Measurements from ENCODE around the gene COPZ1.
A peak's percentile ranks its signal among the peaks of the same experiment; 100 is the strongest.
"Not testable (repeated sequence)": the region's sequence is repeated elsewhere in the genome, so short reads cannot be mapped to it uniquely, and the experiment has no call there.

The COPZ1 gene

GRCh38 chr12:54352891-54353874, 28.3 kb downstream of the COPZ1 start:
- Histone ChIP-seq H3K4me1 (ENCODE audit: control insufficient read depth in 2 of 2, insufficient read depth in 2 of 2, low read length in 2 of 2) (peaks cover 3 to 5% of the 10 kb centered on the region in 2 donors), H3K27me3 (ENCODE audit: control insufficient read depth in 2 of 2, insufficient read depth in 2 of 2, low read length in 2 of 2) (no peaks in the 10 kb centered on the region), H3K27ac (ENCODE audit: low read depth in 2 of 2, low read length in 2 of 2) (peak overlapping the region in 1 of 2 donors; percentile 7), H3K36me3 (ENCODE audit: control insufficient read depth in 2 of 2, insufficient read depth in 2 of 2, low read length in 2 of 2) (peaks cover 32 to 33% of the 10 kb centered on the region in 2 donors), H3K9ac (ENCODE audit: low read depth in 1 of 2, low read length in 2 of 2) (no peak overlapping the region), H3K4me3 (ENCODE audit: low read length in 2 of 2) (no peak overlapping the region), H3K9me3 (ENCODE audit: control insufficient read depth in 2 of 2, low read length in 2 of 2) (no peaks in the 10 kb centered on the region)

DNA sequence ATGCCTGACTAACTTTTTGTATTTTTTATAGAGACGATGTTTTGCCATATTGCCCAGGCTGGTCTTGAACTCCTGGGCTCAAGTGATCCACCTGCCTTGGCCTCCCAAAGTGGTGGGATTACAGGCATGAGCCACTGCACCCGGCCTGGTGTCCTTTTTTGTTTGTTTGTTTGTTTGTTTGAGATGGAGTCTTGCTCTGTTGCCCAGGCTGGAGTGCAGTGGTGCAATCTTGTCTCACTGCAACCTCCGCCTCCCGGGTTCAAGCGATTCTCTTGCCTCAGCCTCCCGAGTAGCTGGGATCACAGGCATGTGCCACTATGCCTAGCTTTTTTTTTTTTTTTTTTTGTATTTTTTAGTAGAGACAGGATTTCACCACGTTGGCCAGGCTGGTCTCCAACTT, 29.3 kb downstream of the COPZ1 start:
- H3K27ac ChIP-seq (ENCODE audit: low read depth in 2 of 2, low read length in 2 of 2): not testable (repeated sequence)
- peaks cover 26% of the 10 kb centered on the region in 2 donors for H3K36me3 ChIP-seq (ENCODE audit: control insufficient read depth in 2 of 2, insufficient read depth in 2 of 2, low read length in 2 of 2)
- peaks cover 5 to 10% of the 10 kb centered on the region in 2 donors for H3K4me1 ChIP-seq (ENCODE audit: control insufficient read depth in 2 of 2, insufficient read depth in 2 of 2, low read length in 2 of 2)

DNA sequence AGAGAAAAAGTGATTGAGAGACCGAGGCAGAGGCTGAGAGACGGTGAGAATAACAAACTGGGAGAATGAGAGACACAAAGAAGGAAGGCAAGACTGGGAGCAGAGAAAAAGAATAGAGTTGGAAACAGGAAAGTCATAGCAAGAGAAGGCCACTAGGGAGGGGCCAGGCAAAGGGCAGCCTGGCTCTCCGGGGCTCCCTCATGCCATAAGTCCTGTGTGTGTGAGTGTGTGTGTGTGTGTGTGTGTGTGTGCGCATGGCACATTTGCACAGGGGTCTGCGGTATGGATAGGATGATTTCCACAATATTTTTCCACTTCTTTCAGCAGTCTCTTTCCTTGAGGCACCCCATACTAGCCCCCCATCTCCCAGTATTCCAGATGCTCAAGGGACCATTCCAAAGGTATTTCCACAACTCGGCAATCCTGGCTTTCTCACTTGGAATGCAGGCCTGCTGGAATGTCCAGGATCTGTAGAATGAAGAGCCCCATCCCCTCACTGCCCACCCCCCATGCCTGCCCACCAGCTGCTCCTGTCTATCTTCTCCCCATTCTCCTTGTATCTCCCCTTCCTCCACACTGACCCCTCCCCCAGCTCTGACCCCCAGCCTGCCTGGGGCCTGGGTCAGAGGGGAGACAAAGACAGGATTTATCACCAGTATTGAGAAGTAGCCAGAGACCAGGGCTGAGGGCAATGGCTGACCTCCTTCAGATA, 30.3 kb downstream of the COPZ1 start:
- Histone ChIP-seq H3K27me3 (ENCODE audit: control insufficient read depth in 2 of 2, insufficient read depth in 2 of 2, low read length in 2 of 2) (no peaks in the 10 kb centered on the region), H3K9ac (ENCODE audit: low read depth in 1 of 2, low read length in 2 of 2) (no peak overlapping the region), H3K4me3 (ENCODE audit: low read length in 2 of 2) (no peak overlapping the region), H3K27ac (ENCODE audit: low read depth in 2 of 2, low read length in 2 of 2) (peak overlapping the region in 1 of 2 donors; percentile 6), H3K9me3 (ENCODE audit: control insufficient read depth in 2 of 2, low read length in 2 of 2) (no peaks in the 10 kb centered on the region), H3K36me3 (ENCODE audit: control insufficient read depth in 2 of 2, insufficient read depth in 2 of 2, low read length in 2 of 2) (peaks cover 16% of the 10 kb centered on the region in 2 donors), H3K4me1 (ENCODE audit: control insufficient read depth in 2 of 2, insufficient read depth in 2 of 2, low read length in 2 of 2) (peaks cover 8 to 10% of the 10 kb centered on the region in 2 donors)

More for the DNA sequence above, 29.3 kb downstream of the COPZ1 start:
- not testable (repeated sequence) for H3K9ac ChIP-seq (ENCODE audit: low read depth in 1 of 2, low read length in 2 of 2); H3K9me3 ChIP-seq (ENCODE audit: control insufficient read depth in 2 of 2, low read length in 2 of 2); H3K27me3 ChIP-seq (ENCODE audit: control insufficient read depth in 2 of 2, insufficient read depth in 2 of 2, low read length in 2 of 2); H3K4me3 ChIP-seq (ENCODE audit: low read length in 2 of 2)

GRCh38 chr12:54356228-54356627, 31.3 kb downstream of the COPZ1 start:
- H3K27me3 ChIP-seq (ENCODE audit: control insufficient read depth in 2 of 2, insufficient read depth in 2 of 2, low read length in 2 of 2): no peaks in the 10 kb centered on the region
- peaks cover 6 to 7% of the 10 kb centered on the region in 2 donors for H3K36me3 ChIP-seq (ENCODE audit: control insufficient read depth in 2 of 2, insufficient read depth in 2 of 2, low read length in 2 of 2)
- H3K4me3 ChIP-seq (ENCODE audit: low read length in 2 of 2): no peak overlapping the region
- H3K27ac ChIP-seq (ENCODE audit: low read depth in 2 of 2, low read length in 2 of 2): peak overlapping the region in 1 of 2 donors; percentile 6
- no peak overlapping the region for H3K9ac ChIP-seq (ENCODE audit: low read depth in 1 of 2, low read length in 2 of 2)
- H3K4me1 ChIP-seq (ENCODE audit: control insufficient read depth in 2 of 2, insufficient read depth in 2 of 2, low read length in 2 of 2): peaks cover 8 to 10% of the 10 kb centered on the region in 2 donors
- no peaks in the 10 kb centered on the region for H3K9me3 ChIP-seq (ENCODE audit: control insufficient read depth in 2 of 2, low read length in 2 of 2)

DNA sequence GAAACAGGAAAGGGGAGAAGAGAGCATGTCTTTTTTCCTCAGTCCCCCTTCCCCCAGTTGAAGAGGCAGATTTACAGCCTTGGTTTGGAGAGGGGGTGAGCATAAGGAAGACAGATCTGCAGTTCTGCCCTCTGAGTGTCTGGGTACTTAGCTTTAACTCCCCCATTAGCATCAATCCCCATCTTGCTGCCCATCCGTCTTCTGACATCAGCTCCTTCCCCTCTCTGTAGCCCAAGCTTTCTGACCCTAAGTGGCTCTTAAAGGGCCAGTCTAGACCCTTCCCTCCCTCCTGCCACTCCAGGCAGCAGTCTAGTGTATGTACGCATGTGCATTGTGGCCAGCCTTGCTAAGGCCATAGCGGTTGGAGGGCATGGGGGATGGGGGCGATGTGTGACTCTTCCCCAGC, 32.0 kb downstream of the COPZ1 start:
- no peak overlapping the region for H3K9ac ChIP-seq (ENCODE audit: low read depth in 1 of 2, low read length in 2 of 2)
- peaks cover 8 to 10% of the 10 kb centered on the region in 2 donors for H3K4me1 ChIP-seq (ENCODE audit: control insufficient read depth in 2 of 2, insufficient read depth in 2 of 2, low read length in 2 of 2)
- no peak overlapping the region for H3K27ac ChIP-seq (ENCODE audit: low read depth in 2 of 2, low read length in 2 of 2)

DNA sequence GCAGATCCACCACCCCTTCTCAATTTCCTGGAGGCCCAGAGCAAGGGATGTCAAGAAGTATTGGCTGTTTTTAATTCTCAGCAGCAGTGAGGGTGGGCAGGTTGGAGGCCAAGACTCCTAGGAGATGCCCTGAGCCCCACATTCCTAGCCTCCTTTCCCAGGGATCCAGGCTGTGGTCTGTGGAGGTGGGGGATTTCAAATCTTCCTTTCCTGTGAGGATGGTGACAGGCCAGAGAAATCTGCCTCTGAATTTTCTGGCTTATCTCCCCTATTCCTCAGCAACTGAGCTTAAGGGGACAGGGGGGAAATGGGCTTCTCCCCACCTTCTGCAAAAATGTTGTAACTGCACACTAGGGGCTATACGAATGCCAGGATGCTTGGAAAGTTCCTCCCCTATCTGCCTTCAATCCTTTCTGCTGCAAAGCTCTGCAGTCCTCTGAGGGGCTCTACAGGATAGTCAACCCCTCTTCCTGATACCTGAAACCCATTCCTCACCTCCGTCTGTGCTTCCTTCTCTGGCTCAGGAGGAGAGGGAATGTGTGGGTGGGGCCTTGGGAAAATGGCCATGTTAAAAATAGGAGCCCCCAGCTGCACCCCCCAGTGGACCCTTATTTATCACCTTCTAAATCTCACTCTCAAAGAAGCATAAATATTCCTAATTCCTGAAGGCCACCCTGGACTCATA, 32.7 kb downstream of the COPZ1 start:
- no peaks in the 10 kb centered on the region for H3K9me3 ChIP-seq (ENCODE audit: control insufficient read depth in 2 of 2, low read length in 2 of 2)
- peaks cover 8 to 10% of the 10 kb centered on the region in 2 donors for H3K4me1 ChIP-seq (ENCODE audit: control insufficient read depth in 2 of 2, insufficient read depth in 2 of 2, low read length in 2 of 2)
- no peak overlapping the region for H3K27ac ChIP-seq (ENCODE audit: low read depth in 2 of 2, low read length in 2 of 2)
- peaks cover 0 to 2% of the 10 kb centered on the region in 2 donors for H3K36me3 ChIP-seq (ENCODE audit: control insufficient read depth in 2 of 2, insufficient read depth in 2 of 2, low read length in 2 of 2)
- H3K27me3 ChIP-seq (ENCODE audit: control insufficient read depth in 2 of 2, insufficient read depth in 2 of 2, low read length in 2 of 2): no peaks in the 10 kb centered on the region
- H3K4me3 ChIP-seq (ENCODE audit: low read length in 2 of 2): peak overlapping the region in 1 of 2 donors; percentile 77
- H3K9ac ChIP-seq (ENCODE audit: low read depth in 1 of 2, low read length in 2 of 2): no peak overlapping the region

More for the DNA sequence above, 32.0 kb downstream of the COPZ1 start:
- Histone ChIP-seq H3K9me3 (ENCODE audit: control insufficient read depth in 2 of 2, low read length in 2 of 2) (no peaks in the 10 kb centered on the region), H3K27me3 (ENCODE audit: control insufficient read depth in 2 of 2, insufficient read depth in 2 of 2, low read length in 2 of 2) (no peaks in the 10 kb centered on the region), H3K4me3 (ENCODE audit: low read length in 2 of 2) (no peak overlapping the region), H3K36me3 (ENCODE audit: control insufficient read depth in 2 of 2, insufficient read depth in 2 of 2, low read length in 2 of 2) (peaks cover under 1 to 2% of the 10 kb centered on the region in 2 donors)

DNA sequence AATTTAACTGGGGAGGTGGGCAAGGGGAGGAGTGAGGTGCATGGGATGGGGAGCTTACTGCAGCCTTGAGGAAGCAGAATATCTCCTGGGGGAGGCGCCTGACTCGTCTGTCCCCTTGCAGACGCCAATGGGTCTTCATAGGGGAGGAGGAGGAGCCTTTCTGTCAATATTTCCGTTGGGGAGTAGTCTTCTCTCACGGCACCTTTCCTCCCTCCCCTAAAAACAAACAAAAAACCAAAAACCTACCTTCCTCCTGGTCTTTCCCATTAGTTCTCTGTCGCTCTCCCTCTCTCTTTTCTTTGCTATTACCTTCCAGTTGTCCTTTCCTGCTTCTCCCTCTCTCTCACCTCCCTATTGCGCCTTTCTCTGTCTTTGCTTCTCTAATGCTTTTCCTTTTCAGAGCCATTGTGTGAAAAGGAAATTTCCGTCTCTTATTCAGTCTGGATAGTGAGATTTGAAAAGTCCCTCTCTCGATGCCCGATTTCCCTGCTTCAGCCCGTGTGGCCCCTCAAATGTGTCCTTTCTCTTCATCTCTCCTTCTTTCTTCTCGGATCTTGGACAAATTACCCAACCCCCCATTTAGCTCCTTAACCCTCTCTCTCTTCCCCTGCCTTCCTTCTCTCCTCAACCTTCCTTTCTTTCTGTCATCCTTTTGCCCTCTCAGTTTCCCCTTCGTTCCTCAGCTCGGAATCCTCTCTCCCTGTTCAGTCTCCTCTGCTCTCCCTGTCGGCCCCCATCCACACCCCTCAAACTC, 33.4 kb downstream of the COPZ1 start:
- Histone ChIP-seq H3K36me3 (ENCODE audit: control insufficient read depth in 2 of 2, insufficient read depth in 2 of 2, low read length in 2 of 2) (no peaks in the 10 kb centered on the region), H3K27me3 (ENCODE audit: control insufficient read depth in 2 of 2, insufficient read depth in 2 of 2, low read length in 2 of 2) (peaks cover under 1 to 3% of the 10 kb centered on the region in 2 donors), H3K4me1 (ENCODE audit: control insufficient read depth in 2 of 2, insufficient read depth in 2 of 2, low read length in 2 of 2) (peaks cover 8 to 10% of the 10 kb centered on the region in 2 donors), H3K9me3 (ENCODE audit: control insufficient read depth in 2 of 2, low read length in 2 of 2) (no peaks in the 10 kb centered on the region), H3K4me3 (ENCODE audit: low read length in 2 of 2) (peak overlapping the region; percentile 77 to 98), H3K27ac (ENCODE audit: low read depth in 2 of 2, low read length in 2 of 2) (peak overlapping the region; percentile 80 to 83), H3K9ac (ENCODE audit: low read depth in 1 of 2, low read length in 2 of 2) (peak overlapping the region; percentile 42 to 82)

DNA sequence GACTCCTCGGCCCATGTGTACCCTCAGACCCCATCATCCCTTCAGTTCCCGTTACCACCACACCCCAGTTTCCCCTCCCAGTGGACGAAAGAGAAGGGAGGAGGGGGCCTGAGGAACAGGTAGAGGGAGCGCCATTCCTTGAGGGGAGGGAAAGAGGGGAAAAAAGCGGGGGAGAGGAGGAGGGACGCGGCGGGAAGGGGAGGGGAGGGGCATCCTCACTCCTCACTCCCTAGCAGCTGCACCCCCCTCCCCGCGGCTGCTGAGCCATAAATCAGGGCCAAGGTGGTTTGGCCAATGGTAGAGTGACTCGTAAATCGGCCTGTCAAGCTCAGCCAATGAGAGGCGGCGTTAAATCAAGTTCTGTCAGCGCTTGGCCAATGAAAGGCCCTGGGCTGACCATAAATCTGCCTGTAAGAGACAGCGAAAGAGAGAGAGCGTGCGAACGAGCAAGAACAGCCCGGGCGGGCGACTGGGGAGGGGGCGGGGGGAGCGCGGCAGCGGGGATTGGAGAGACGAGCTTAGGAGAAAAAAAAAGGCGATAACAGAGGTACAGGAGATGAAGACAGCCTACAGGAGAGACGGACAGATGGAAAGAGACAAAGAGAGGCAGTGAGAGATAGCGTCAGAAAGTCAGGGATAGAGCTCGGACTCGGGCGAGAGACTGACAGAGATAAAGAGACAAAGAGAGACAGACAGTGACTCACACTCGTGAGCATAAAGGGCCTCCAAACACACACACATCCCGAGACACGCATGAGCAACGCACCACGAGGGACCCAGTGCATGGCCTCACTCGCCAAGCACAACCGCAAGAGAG, 34.2 kb downstream of the COPZ1 start:
- H3K4me3 ChIP-seq (ENCODE audit: low read length in 2 of 2): peak overlapping the region; percentile 77 to 98
- H3K4me1 ChIP-seq (ENCODE audit: control insufficient read depth in 2 of 2, insufficient read depth in 2 of 2, low read length in 2 of 2): peaks cover 8 to 10% of the 10 kb centered on the region in 2 donors
- H3K9me3 ChIP-seq (ENCODE audit: control insufficient read depth in 2 of 2, low read length in 2 of 2): no peaks in the 10 kb centered on the region
- H3K36me3 ChIP-seq (ENCODE audit: control insufficient read depth in 2 of 2, insufficient read depth in 2 of 2, low read length in 2 of 2): no peaks in the 10 kb centered on the region
- H3K9ac ChIP-seq (ENCODE audit: low read depth in 1 of 2, low read length in 2 of 2): peak overlapping the region; percentile 72 to 82
- peak overlapping the region; percentile 80 to 83 for H3K27ac ChIP-seq (ENCODE audit: low read depth in 2 of 2, low read length in 2 of 2)
- peaks cover 2 to 4% of the 10 kb centered on the region in 2 donors for H3K27me3 ChIP-seq (ENCODE audit: control insufficient read depth in 2 of 2, insufficient read depth in 2 of 2, low read length in 2 of 2)
